ENCODE results near the gene PLCXD1.
"Not testable (repeated sequence)": the region's sequence is repeated elsewhere in the genome, so short reads cannot be mapped to it uniquely, and the experiment has no call there.

The PLCXD1 gene

DNA sequence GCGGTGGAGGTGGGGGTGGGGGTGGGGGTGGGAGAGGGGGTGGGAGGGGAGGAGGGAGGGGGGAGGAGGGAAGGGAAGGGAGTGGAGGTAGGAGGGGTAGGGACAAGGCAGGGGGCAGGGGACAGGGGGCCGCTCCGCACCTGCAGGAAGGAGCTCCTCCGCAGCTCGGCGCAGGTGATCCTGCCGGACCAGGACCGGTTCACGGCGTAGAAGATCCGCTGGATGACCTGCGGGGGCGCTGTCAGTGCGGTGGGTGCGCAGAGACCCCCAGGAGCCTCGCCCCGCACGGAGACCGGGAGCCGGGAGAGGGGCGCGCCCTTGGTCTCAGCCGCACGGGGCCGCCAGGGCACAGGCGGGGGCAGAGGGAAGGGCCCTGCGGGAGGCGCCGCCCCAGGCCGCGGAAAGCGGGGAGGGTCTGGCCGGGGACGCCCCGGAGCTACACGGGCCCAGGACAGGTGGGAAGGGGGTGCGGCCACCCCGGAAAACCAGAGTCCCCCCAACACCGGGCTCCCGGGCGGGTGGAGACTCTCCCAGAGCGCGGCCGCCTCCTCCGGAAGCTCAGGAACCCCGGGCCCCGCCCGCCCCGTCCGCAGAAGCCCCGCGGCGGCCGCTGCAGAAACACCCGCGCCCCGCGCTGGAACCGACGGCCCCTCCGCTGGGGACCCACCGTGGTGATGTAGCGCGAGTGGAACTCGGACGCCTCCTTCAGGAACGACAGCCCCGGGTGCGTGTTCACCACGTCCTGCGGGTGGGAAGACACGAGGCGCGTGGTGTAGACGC is 65.0 kb downstream of the PLCXD1 start:
- WGBS, 2 experiments: 94 to 96% methylated on average over 74 of the region's 75 CpGs
- peaks cover 19% of the 10 kb centered on the region for H3K36me3 ChIP-seq (ENCODE audit: control insufficient read depth, insufficient read depth, low read length)
- H3K4me3 ChIP-seq (ENCODE audit: insufficient read depth, low read depth, low read length): no peak overlapping the region
- no peaks in the 10 kb centered on the region for H3K27me3 ChIP-seq (ENCODE audit: control insufficient read depth, insufficient read depth, low read length, poor library complexity, severe bottlenecking)
- H3K4me1 ChIP-seq (ENCODE audit: control insufficient read depth, insufficient read depth, low read length): no peaks in the 10 kb centered on the region
- no peaks in the 10 kb centered on the region for H3K9me3 ChIP-seq (ENCODE audit: control insufficient read depth, low read length)
- H3K27ac ChIP-seq (ENCODE audit: insufficient read depth, low read depth, low read length, poor library complexity, severe bottlenecking): no peak overlapping the region

DNA sequence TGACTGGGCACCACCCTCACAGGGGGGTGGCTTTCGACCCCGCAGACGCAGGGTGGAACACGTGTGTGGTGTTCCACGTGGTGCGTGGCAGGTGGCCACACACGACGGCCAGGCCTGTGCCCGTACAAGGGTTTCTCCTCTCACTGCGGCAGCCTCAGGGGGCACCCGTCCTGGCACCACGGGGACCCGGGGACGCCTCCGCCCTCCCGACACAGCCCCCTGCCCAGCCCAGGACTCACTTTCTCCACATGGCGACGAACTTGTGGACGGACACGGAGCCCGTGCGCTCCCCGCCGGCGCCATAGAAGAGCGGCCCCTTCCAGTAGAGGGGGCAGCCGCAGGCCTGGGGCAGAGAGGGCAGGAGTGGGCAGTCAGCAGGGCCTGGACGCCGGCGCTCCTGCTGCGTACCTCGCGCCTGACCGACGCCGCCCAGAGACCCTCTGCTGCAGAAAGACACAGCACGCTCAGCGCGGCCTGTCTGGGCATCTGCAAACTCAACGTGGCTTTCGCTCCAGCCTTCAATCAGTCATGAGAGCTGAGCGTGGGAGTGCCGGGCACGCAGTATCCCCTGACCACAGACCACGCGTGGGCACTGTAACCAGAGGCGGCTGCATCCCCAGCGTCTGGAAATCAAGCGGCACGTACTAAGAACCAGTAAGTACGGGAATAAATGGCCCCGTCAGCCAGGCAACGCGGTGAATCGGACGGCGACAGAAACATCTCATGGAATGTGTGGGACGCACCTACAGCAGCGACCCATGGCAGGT is 66.4 kb downstream of the PLCXD1 start:
- H3K27me3 ChIP-seq (ENCODE audit: control insufficient read depth, insufficient read depth, low read length, poor library complexity, severe bottlenecking): no peaks in the 10 kb centered on the region
- H3K9me3 ChIP-seq (ENCODE audit: control insufficient read depth, low read length): no peaks in the 10 kb centered on the region
- no peak overlapping the region for H3K4me3 ChIP-seq (ENCODE audit: insufficient read depth, low read depth, low read length)
- no peaks in the 10 kb centered on the region for H3K4me1 ChIP-seq (ENCODE audit: control insufficient read depth, insufficient read depth, low read length)
- 95 to 96% methylated on average over 59 of the region's 59 CpGs for WGBS, 2 experiments
- no peak overlapping the region for H3K27ac ChIP-seq (ENCODE audit: insufficient read depth, low read depth, low read length, poor library complexity, severe bottlenecking)
- H3K36me3 ChIP-seq (ENCODE audit: control insufficient read depth, insufficient read depth, low read length): peaks cover 16% of the 10 kb centered on the region

DNA sequence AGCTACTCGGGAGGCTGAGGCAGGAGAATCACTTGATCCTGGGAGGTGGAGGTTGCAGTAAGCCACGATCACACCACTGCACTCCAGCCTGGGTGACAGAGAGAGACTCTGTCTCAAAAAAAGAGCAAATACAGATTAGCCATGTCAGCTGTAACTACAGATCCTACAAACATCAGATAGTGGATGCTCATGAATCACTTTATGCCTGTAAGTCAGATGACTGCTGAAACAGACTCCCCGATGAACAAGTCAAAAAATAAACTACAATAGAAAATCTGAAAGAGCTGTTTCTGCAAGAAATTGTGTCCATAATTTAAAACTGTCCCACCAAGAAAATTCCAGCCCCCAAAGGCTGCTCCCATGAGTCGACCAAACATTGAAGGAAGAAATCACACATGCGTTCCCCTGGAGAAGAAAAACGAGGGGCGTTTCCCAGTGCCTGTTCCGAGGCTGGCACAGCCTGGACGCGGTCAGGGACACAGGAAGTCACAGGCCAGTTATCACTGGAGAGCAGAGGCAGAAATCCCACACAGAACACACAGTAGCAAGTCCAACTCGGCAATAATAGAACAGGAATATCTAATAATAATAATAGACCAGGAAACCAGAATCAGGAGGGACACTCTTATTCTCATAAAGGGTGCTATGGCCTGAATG is 67.4 kb downstream of the PLCXD1 start:
- no peaks in the 10 kb centered on the region for H3K27me3 ChIP-seq (ENCODE audit: control insufficient read depth, insufficient read depth, low read length, poor library complexity, severe bottlenecking)
- peaks cover 16% of the 10 kb centered on the region for H3K36me3 ChIP-seq (ENCODE audit: control insufficient read depth, insufficient read depth, low read length)
- no peaks in the 10 kb centered on the region for H3K9me3 ChIP-seq (ENCODE audit: control insufficient read depth, low read length)
- no peak overlapping the region for H3K27ac ChIP-seq (ENCODE audit: insufficient read depth, low read depth, low read length, poor library complexity, severe bottlenecking)
- WGBS, 2 experiments: 89 to 90% methylated on average over 10 to 11 of the region's 11 CpGs
- H3K4me1 ChIP-seq (ENCODE audit: control insufficient read depth, insufficient read depth, low read length): no peaks in the 10 kb centered on the region
- H3K4me3 ChIP-seq (ENCODE audit: insufficient read depth, low read depth, low read length): no peak overlapping the region

- 93 to 95% methylated on average over 18 of the region's 18 CpGs for WGBS, 2 experiments
- no peaks in the 10 kb centered on the region for H3K4me1 ChIP-seq (ENCODE audit: control insufficient read depth, insufficient read depth, low read length)
- H3K27ac ChIP-seq (ENCODE audit: insufficient read depth, low read depth, low read length, poor library complexity, severe bottlenecking): no peak overlapping the region
- H3K36me3 ChIP-seq (ENCODE audit: control insufficient read depth, insufficient read depth, low read length): peaks cover 11% of the 10 kb centered on the region
- H3K4me3 ChIP-seq (ENCODE audit: insufficient read depth, low read depth, low read length): no peak overlapping the region
- H3K9me3 ChIP-seq (ENCODE audit: control insufficient read depth, low read length): no peaks in the 10 kb centered on the region
- H3K27me3 ChIP-seq (ENCODE audit: control insufficient read depth, insufficient read depth, low read length, poor library complexity, severe bottlenecking): no peaks in the 10 kb centered on the region
Observed at GRCh38 chrX:349196-349595, 68.0 kb downstream of the PLCXD1 start.

- WGBS, 2 experiments: 91 to 95% methylated on average over 10 of the region's 10 CpGs
- H3K27me3 ChIP-seq (ENCODE audit: control insufficient read depth, insufficient read depth, low read length, poor library complexity, severe bottlenecking): no peaks in the 10 kb centered on the region
- no peak overlapping the region for H3K27ac ChIP-seq (ENCODE audit: insufficient read depth, low read depth, low read length, poor library complexity, severe bottlenecking)
- peaks cover 6% of the 10 kb centered on the region for H3K36me3 ChIP-seq (ENCODE audit: control insufficient read depth, insufficient read depth, low read length)
- no peak overlapping the region for H3K4me3 ChIP-seq (ENCODE audit: insufficient read depth, low read depth, low read length)
- H3K9me3 ChIP-seq (ENCODE audit: control insufficient read depth, low read length): no peaks in the 10 kb centered on the region
- no peaks in the 10 kb centered on the region for H3K4me1 ChIP-seq (ENCODE audit: control insufficient read depth, insufficient read depth, low read length)
Observed at GRCh38 chrX:349702-350101, 68.5 kb downstream of the PLCXD1 start.

DNA sequence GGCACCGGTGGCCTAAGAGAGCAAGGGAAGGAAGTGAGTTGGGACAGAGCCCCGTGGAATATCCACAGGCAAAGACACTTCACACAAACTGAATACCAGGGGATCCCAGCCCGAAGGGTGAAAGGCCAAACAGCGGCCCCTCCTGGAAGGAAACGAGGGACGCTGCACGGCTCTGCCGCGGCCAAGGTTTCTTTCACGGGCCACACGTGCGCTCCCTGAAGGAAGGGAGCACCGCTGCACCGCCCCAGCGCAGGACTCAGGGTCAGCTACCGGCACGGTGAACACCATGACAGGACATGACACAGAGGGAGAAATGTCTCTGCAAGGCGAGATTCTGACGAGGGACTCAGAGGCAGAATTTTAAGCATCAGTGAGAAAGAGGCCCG is 69.0 kb downstream of the PLCXD1 start:
- no peak overlapping the region for H3K27ac ChIP-seq (ENCODE audit: insufficient read depth, low read depth, low read length, poor library complexity, severe bottlenecking)
- no peaks in the 10 kb centered on the region for H3K4me1 ChIP-seq (ENCODE audit: control insufficient read depth, insufficient read depth, low read length)
- H3K4me3 ChIP-seq (ENCODE audit: insufficient read depth, low read depth, low read length): no peak overlapping the region
- H3K36me3 ChIP-seq (ENCODE audit: control insufficient read depth, insufficient read depth, low read length): peaks cover 1% of the 10 kb centered on the region
- no peaks in the 10 kb centered on the region for H3K27me3 ChIP-seq (ENCODE audit: control insufficient read depth, insufficient read depth, low read length, poor library complexity, severe bottlenecking)
- H3K9me3 ChIP-seq (ENCODE audit: control insufficient read depth, low read length): no peaks in the 10 kb centered on the region
- 91 to 93% methylated on average over 20 of the region's 20 CpGs for WGBS, 2 experiments

- Histone ChIP-seq H3K9me3 (ENCODE audit: control insufficient read depth, low read length) (no peaks in the 10 kb centered on the region), H3K4me1 (ENCODE audit: control insufficient read depth, insufficient read depth, low read length) (no peaks in the 10 kb centered on the region), H3K27ac (ENCODE audit: insufficient read depth, low read depth, low read length, poor library complexity, severe bottlenecking) (no peak overlapping the region), H3K27me3 (ENCODE audit: control insufficient read depth, insufficient read depth, low read length, poor library complexity, severe bottlenecking) (no peaks in the 10 kb centered on the region), H3K36me3 (ENCODE audit: control insufficient read depth, insufficient read depth, low read length) (no peaks in the 10 kb centered on the region), H3K4me3 (ENCODE audit: insufficient read depth, low read depth, low read length) (no peak overlapping the region)
- WGBS, 2 experiments: 95 to 96% methylated on average over 61 of the region's 61 CpGs
Observed at GRCh38 chrX:350534-351323, 69.5 kb downstream of the PLCXD1 start.

GRCh38 chrX:351324-351641 is 70.1 kb downstream of the PLCXD1 start:
- H3K36me3 ChIP-seq (ENCODE audit: control insufficient read depth, insufficient read depth, low read length); H3K4me3 ChIP-seq (ENCODE audit: insufficient read depth, low read depth, low read length): not testable (repeated sequence)

DNA sequence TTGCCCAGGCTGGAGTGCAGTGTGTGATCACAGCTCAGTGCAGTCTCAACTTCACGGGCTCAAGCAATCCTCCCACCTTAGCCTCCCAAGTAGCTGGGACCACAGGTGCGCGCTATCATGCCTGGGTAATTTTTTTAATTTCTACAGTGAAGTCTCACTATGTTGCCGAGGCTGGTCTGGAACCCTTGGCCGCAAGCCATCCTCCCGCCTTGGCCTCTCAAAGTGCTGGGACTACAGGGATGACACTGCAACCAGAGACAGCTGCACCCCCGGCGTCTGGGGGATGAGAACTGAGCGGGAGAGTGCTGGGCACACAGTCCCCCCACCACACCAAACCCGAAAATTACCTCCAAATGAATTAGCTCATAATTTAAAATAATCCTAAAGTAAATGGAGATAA is 70.6 kb downstream of the PLCXD1 start:
- WGBS, 2 experiments: 96 to 97% methylated on average over 9 to 10 of the region's 10 CpGs
- Histone ChIP-seq H3K4me1 (ENCODE audit: control insufficient read depth, insufficient read depth, low read length) (no peaks in the 10 kb centered on the region), H3K9me3 (ENCODE audit: control insufficient read depth, low read length) (no peaks in the 10 kb centered on the region), H3K36me3 (ENCODE audit: control insufficient read depth, insufficient read depth, low read length) (peaks cover 3% of the 10 kb centered on the region), H3K27me3 (ENCODE audit: control insufficient read depth, insufficient read depth, low read length, poor library complexity, severe bottlenecking) (no peaks in the 10 kb centered on the region), H3K27ac (ENCODE audit: insufficient read depth, low read depth, low read length, poor library complexity, severe bottlenecking) (no peak overlapping the region), H3K4me3 (ENCODE audit: insufficient read depth, low read depth, low read length) (no peak overlapping the region)

More at GRCh38 chrX:351324-351641, 70.1 kb downstream of the PLCXD1 start:
- H3K4me1 ChIP-seq (ENCODE audit: control insufficient read depth, insufficient read depth, low read length); H3K9me3 ChIP-seq (ENCODE audit: control insufficient read depth, low read length); H3K27me3 ChIP-seq (ENCODE audit: control insufficient read depth, insufficient read depth, low read length, poor library complexity, severe bottlenecking); H3K27ac ChIP-seq (ENCODE audit: insufficient read depth, low read depth, low read length, poor library complexity, severe bottlenecking): not testable (repeated sequence)
- 93 to 95% methylated on average over 8 to 9 of the region's 13 CpGs for WGBS, 2 experiments

GRCh38 chrX:352181-352580 is 71.0 kb downstream of the PLCXD1 start:
- WGBS, 2 experiments: 96% methylated on average over 27 of the region's 27 CpGs
- Histone ChIP-seq H3K9me3 (ENCODE audit: control insufficient read depth, low read length) (no peaks in the 10 kb centered on the region), H3K27ac (ENCODE audit: insufficient read depth, low read depth, low read length, poor library complexity, severe bottlenecking) (no peak overlapping the region), H3K4me1 (ENCODE audit: control insufficient read depth, insufficient read depth, low read length) (no peaks in the 10 kb centered on the region), H3K36me3 (ENCODE audit: control insufficient read depth, insufficient read depth, low read length) (peaks cover 4% of the 10 kb centered on the region), H3K4me3 (ENCODE audit: insufficient read depth, low read depth, low read length) (no peak overlapping the region), H3K27me3 (ENCODE audit: control insufficient read depth, insufficient read depth, low read length, poor library complexity, severe bottlenecking) (no peaks in the 10 kb centered on the region)

Measured in ectodermal cell (in vitro differentiated cells).